OCI-LY1 (cell line): ENCODE results near the gene TMEM47.

Experiments used
- H2AFZ ChIP-seq: fragments of 200-600 bp; sonication (generic), shearing (Covaris generic); 2 replicates; pipeline ENCODE4 v1.6.0; 2014; ENCODE audit warnings: antibody characterized with exemption, mild to moderate bottlenecking, low read length
- H3F3A ChIP-seq: fragments of 200-600 bp; sonication (generic), shearing (Covaris generic); 2 replicates; pipeline ENCODE4 v1.6.0; 2014; ENCODE audit warnings: mild to moderate bottlenecking, antibody characterized with exemption, low read length, moderate library complexity; ENCODE audit not compliant: insufficient read depth
- H3K27ac ChIP-seq: fragments of 200-600 bp; sonication (generic); 2 replicates; pipeline ENCODE4 v1.5.1; 2014; ENCODE audit warnings: low read length, mixed run types, mild to moderate bottlenecking, low read depth; ENCODE audit not compliant: poor library complexity, severe bottlenecking
- H3K27me3 ChIP-seq: fragments of 200-600 bp; sonication (generic); 2 replicates; pipeline ENCODE4 v1.6.0; 2014; ENCODE audit warnings: antibody characterized with exemption, mild to moderate bottlenecking, low read length, moderate library complexity; ENCODE audit not compliant: insufficient read depth
- H3K36me3 ChIP-seq: fragments of 200-600 bp; sonication (generic); 2 replicates; pipeline ENCODE4 v1.6.1; 2014; ENCODE audit warnings: mild to moderate bottlenecking, antibody characterized with exemption, low read length, moderate library complexity, mixed read lengths; ENCODE audit not compliant: insufficient read depth
- H3K4me1 ChIP-seq: fragments of 200-600 bp; sonication (generic); 2 replicates; pipeline ENCODE4 v1.5.1; 2014; ENCODE audit warnings: mild to moderate bottlenecking, low read length, moderate library complexity; ENCODE audit not compliant: insufficient read depth, severe bottlenecking
- H3K4me2 ChIP-seq: fragments of 200-600 bp; sonication (generic), shearing (Covaris generic); 2 replicates; pipeline ENCODE4 v1.6.1; 2014; ENCODE audit warnings: low read length
- H3K4me3 ChIP-seq: fragments of 200-600 bp; sonication (generic); 2 replicates; pipeline ENCODE4 v1.5.1; 2014; ENCODE audit warnings: low read length, low read depth, mild to moderate bottlenecking, mixed read lengths; ENCODE audit not compliant: poor library complexity, severe bottlenecking
- H3K79me2 ChIP-seq: fragments of 200-600 bp; shearing (Covaris generic); 2 replicates; pipeline ENCODE4 v1.6.1; 2016; ENCODE audit warnings: mixed run types, low read length, mixed read lengths; ENCODE audit not compliant: insufficient read depth
- H3K9ac ChIP-seq: fragments of 200-600 bp; sonication (generic), shearing (Covaris generic); 2 replicates; pipeline ENCODE4 v1.6.1; 2014; ENCODE audit warnings: mild to moderate bottlenecking, low read length, mixed read lengths
- H3K9me2 ChIP-seq: fragments of 200-600 bp; sonication (generic), shearing (Covaris generic); 2 replicates; pipeline ENCODE4 v1.6.1; 2014; ENCODE audit warnings: low read depth, mild to moderate bottlenecking, low read length, mixed read lengths
- H3K9me3 ChIP-seq: fragments of 200-600 bp; shearing (Covaris generic); 2 replicates; pipeline ENCODE4 v1.6.1; 2014; ENCODE audit warnings: low read length, mixed read lengths
- H4K20me1 ChIP-seq: fragments of 200-600 bp; sonication (generic), shearing (Covaris generic); 2 replicates; pipeline ENCODE4 v1.6.0; 2016; ENCODE audit warnings: mild to moderate bottlenecking, low read length; ENCODE audit not compliant: insufficient read depth
- EZH2 ChIP-seq: fragments of 200-600 bp; sonication (generic), shearing (Covaris generic); IDR thresholded peaks from 2 replicates; pipeline ENCODE4 v1.8.0; 2017; ENCODE audit warnings: borderline replicate concordance, mixed run types, mild to moderate bottlenecking, antibody characterized with exemption, low read length, moderate library complexity, mixed read lengths
- TF ChIP-seq, protein P1 (sequence below): fragments of 200-600 bp; sonication (generic), shearing (Covaris generic); IDR thresholded peaks from 2 replicates; pipeline ENCODE4 v1.5.1; 2017; ENCODE audit warnings: mild to moderate bottlenecking, antibody characterized with exemption, low read length, moderate library complexity, mixed read lengths

Gene TMEM47

DNA sequence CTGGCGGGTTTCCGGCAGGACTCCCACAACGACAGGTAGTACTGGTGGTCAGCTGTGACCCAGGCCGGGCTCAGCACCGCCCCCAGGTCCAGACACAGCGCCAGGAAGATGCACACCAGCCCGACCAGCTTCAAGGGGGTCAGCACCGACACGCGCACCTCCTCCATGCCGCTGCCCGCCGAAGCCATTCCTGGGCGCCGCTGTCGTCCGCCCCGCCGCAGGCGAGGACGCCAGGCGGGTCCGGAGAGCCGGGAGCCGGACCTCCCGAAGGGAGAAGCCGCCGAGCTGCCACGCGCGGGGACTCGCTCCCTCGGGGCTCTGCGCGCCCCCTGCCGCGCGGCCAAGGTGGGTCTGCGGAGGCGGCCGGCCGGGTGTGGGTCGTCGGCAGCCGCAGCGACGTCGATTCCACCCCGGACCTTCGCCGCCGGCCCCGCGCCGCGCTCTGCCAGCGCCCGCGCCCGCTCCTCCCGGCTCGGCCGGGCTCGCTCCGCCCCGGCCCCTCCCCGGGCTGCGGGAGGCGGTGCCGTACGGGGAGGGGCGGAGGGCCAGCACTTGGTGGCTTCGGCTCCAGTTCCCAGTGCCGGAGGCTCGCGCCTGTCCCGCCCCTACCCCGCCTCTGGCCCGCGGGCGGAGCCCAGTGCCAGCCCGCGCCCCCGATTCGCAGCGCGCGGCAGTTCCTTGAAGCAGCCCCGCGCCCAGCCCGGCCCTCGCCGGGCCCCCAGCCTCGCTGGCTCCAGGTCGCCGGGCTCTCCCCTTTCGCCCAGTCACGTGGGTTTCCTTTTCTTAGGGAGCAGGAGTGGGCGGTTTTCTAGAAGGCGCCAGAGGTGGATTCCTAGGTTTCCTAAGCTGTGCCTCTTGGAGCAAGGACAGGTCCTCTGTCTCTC, at the start of gene TMEM47:
Gene TMEM47, minus strand, starts transcription at position 444 of the 884 bp plus-strand sequence. Its CDS starts 256 bp downstream, at position 188.
- H3K27ac ChIP-seq = no peak within 1 kb of the TSS
- no peak for TF ChIP-seq EZH2
- no peak within 1 kb of the TSS for H3K4me2 ChIP-seq
- no peaks in the 10 kb centered on the region for H3K9me2 ChIP-seq
- H4K20me1 ChIP-seq = no peaks in the 10 kb centered on the region
- no peaks in the 10 kb centered on the region for H3K27me3 ChIP-seq
- no peaks in the 10 kb centered on the region for H3K4me1 ChIP-seq
- no peak within 1 kb of the TSS for H3K9ac ChIP-seq
- no peaks in the 10 kb centered on the region for H3K9me3 ChIP-seq
- H2AFZ ChIP-seq = no peak within 1 kb of the TSS
- H3F3A ChIP-seq = no peaks in the 10 kb centered on the region
- H3K79me2 ChIP-seq = no peaks in the 10 kb centered on the region
- no peaks in the 10 kb centered on the region for H3K36me3 ChIP-seq
- no peak within 1 kb of the TSS for H3K4me3 ChIP-seq

DNA sequence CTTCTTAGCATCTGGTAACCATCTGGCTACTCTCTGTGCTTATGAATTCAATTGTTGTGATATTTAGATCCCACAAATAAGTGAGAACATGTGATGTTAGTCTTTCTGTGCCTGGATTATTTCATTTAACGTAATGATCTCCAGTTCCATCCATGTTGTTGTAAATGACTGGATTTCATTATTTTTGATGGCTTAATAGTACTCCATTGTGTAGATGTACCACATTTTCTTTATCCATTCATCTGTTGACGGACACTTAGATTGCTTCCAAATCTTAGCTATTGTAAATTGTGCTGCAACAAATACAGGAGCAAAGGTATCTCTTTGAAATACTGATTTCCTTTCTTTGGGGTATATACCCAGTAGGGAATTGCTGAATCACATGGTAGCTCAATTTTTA, 30.0 kb upstream of the TMEM47 start:
- TF ChIP-seq, protein P1, sequence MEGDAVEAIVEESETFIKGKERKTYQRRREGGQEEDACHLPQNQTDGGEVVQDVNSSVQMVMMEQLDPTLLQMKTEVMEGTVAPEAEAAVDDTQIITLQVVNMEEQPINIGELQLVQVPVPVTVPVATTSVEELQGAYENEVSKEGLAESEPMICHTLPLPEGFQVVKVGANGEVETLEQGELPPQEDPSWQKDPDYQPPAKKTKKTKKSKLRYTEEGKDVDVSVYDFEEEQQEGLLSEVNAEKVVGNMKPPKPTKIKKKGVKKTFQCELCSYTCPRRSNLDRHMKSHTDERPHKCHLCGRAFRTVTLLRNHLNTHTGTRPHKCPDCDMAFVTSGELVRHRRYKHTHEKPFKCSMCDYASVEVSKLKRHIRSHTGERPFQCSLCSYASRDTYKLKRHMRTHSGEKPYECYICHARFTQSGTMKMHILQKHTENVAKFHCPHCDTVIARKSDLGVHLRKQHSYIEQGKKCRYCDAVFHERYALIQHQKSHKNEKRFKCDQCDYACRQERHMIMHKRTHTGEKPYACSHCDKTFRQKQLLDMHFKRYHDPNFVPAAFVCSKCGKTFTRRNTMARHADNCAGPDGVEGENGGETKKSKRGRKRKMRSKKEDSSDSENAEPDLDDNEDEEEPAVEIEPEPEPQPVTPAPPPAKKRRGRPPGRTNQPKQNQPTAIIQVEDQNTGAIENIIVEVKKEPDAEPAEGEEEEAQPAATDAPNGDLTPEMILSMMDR = no peak
- TF ChIP-seq EZH2 = no peak
- no peaks in the 10 kb centered on the region for H3K9me2 ChIP-seq
- H3F3A ChIP-seq = no peaks in the 10 kb centered on the region

DNA sequence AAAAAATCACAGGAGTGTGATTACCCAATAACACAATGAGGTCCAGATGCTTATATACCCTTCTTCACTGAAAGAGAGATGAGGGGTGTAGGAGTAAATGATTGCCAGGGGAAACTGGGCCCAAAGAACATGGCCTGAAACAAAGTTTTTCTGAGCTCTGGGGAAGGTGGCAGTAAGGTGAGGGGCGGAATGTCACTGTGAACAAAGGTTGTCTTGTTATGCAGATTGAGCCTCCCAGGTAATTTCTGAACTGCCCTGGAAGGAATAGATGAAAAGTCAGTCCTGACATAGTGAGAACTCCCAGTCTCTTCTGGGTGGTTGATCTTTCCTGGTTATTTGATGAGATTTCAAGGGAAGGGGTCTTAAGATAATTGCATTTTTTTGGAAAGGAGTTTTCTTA, 2.5 kb upstream of the TMEM47 start:
- Histone ChIP-seq H3K79me2 (no peaks in the 10 kb centered on the region), H2AFZ (no peak overlapping the region), H3K27ac (no peak overlapping the region), H3K9me2 (no peaks in the 10 kb centered on the region), H3F3A (no peaks in the 10 kb centered on the region), H3K4me2 (no peak overlapping the region), H3K9ac (no peak overlapping the region), H3K36me3 (no peaks in the 10 kb centered on the region), H3K4me3 (no peak overlapping the region), H3K9me3 (no peaks in the 10 kb centered on the region), H4K20me1 (no peaks in the 10 kb centered on the region), H3K4me1 (no peaks in the 10 kb centered on the region), H3K27me3 (no peaks in the 10 kb centered on the region)
- TF ChIP-seq, protein P1 = no peak
- TF ChIP-seq EZH2 = no peak

More for the DNA sequence above, 30.0 kb upstream of the TMEM47 start:
- Histone ChIP-seq H4K20me1 (no peaks in the 10 kb centered on the region), H3K9ac (no peak overlapping the region), H3K4me2 (no peak overlapping the region), H3K9me3 (no peaks in the 10 kb centered on the region), H3K4me1 (no peaks in the 10 kb centered on the region), H3K4me3 (no peak overlapping the region), H3K36me3 (no peaks in the 10 kb centered on the region), H3K27ac (no peak overlapping the region), H2AFZ (no peak overlapping the region), H3K27me3 (no peaks in the 10 kb centered on the region), H3K79me2 (no peaks in the 10 kb centered on the region)
